ENCODE measurements around the gene SRSF12. TPM values are rescaled to one million over a fixed set of nuclear protein-coding genes. Genes with fewer than 3 reads are reported as not detected.

Gene SRSF12
- total and polyA plus RNA-seq, 2 donors (not counting 1 experiment from before 2014, with no cell fraction given) = not detected

GRCh38 chr6:89057759-89058158, 60.1 kb downstream of the SRSF12 start:
- H3K4me3 ChIP-seq (ENCODE audit: control extremely low read depth in 1 of 5, extremely low read depth in 1 of 5, insufficient read depth in 1 of 5, low read depth in 2 of 5, low read length in 4 of 5) = no peak overlapping the region
- no peaks in the 10 kb centered on the region for H3K27me3 ChIP-seq (replicated peaks in 1 of 4; ENCODE audit: control extremely low read depth in 1 of 4, control insufficient read depth in 3 of 4, insufficient read depth in 4 of 4, low read length in 3 of 4)
- H2AFZ ChIP-seq (ENCODE audit: insufficient read depth, low read depth, low read length, poor library complexity, severe bottlenecking) = no peak overlapping the region
- POLR2A ChIA-PET = no interaction called here
- H3K4me1 ChIP-seq (ENCODE audit: control insufficient read depth in 2 of 2, insufficient read depth in 2 of 2, low read length in 2 of 2) = no peaks in the 10 kb centered on the region
- CTCF ChIA-PET = no interaction called here
- Mint-ChIP-seq H3K4me1 (no peaks in the 10 kb centered on the region), H3K27me3 (peaks cover 12% of the 10 kb centered on the region), H3K9me3 (ENCODE audit: insufficient read depth) (no peaks in the 10 kb centered on the region), H3K27ac (no peak overlapping the region), H3K4me3 (no peak overlapping the region)
- no peak for ATAC-seq (ENCODE audit: low read depth)
- H4K20me1 ChIP-seq (ENCODE audit: control insufficient read depth, insufficient read depth, low read length, poor library complexity, severe bottlenecking) = no peaks in the 10 kb centered on the region
- no peak overlapping the region for H3K27ac ChIP-seq (ENCODE audit: low read length in 2 of 2)
- no peaks in the 10 kb centered on the region for H3K79me2 ChIP-seq (ENCODE audit: control insufficient read depth, insufficient read depth, low read length)
- no peak for TF ChIP-seq CTCF (IDR thresholded peaks at IDR 0.05)
- no peak for TF ChIP-seq EZH2 (IDR thresholded peaks at IDR 0.05; ENCODE audit: borderline replicate concordance, insufficient read depth, low read depth, low read length, poor library complexity, severe bottlenecking)
- DNase-seq = no peak
- no peaks in the 10 kb centered on the region for H3K9me3 ChIP-seq (ENCODE audit: control extremely low read depth in 1 of 3, control insufficient read depth in 2 of 3, insufficient read depth in 1 of 3, low read length in 2 of 3)
- no peak overlapping the region for H3K9ac ChIP-seq (ENCODE audit: low read length)
- intact Hi-C loops (cut with micrococcal nuclease) = no loop called here
- H3K4me2 ChIP-seq (replicated peaks; ENCODE audit: low read depth, low read length, poor library complexity, severe bottlenecking) = no peak overlapping the region
- no CpG with 5 or more reads among the region's 2 CpGs for WGBS (ENCODE audit: insufficient coverage)
- no peaks in the 10 kb centered on the region for H3K36me3 ChIP-seq (replicated peaks in 1 of 2; ENCODE audit: control extremely low read depth in 1 of 2, control insufficient read depth in 1 of 2, extremely low read depth in 1 of 2, insufficient read depth in 2 of 2, low read length in 1 of 2)

- Histone ChIP-seq H3K4me1 (ENCODE audit: control insufficient read depth in 2 of 2, insufficient read depth in 2 of 2, low read length in 2 of 2) (no peaks in the 10 kb centered on the region), H2AFZ (ENCODE audit: insufficient read depth, low read depth, low read length, poor library complexity, severe bottlenecking) (no peak overlapping the region), H3K36me3 (replicated peaks in 1 of 2; ENCODE audit: control extremely low read depth in 1 of 2, control insufficient read depth in 1 of 2, extremely low read depth in 1 of 2, insufficient read depth in 2 of 2, low read length in 1 of 2) (no peaks in the 10 kb centered on the region), H3K4me3 (ENCODE audit: control extremely low read depth in 1 of 5, extremely low read depth in 1 of 5, insufficient read depth in 1 of 5, low read depth in 2 of 5, low read length in 4 of 5) (no peak overlapping the region), H3K27me3 (replicated peaks in 1 of 4; ENCODE audit: control extremely low read depth in 1 of 4, control insufficient read depth in 3 of 4, insufficient read depth in 4 of 4, low read length in 3 of 4) (no peaks in the 10 kb centered on the region), H3K4me2 (replicated peaks; ENCODE audit: low read depth, low read length, poor library complexity, severe bottlenecking) (no peak overlapping the region), H3K79me2 (ENCODE audit: control insufficient read depth, insufficient read depth, low read length) (no peaks in the 10 kb centered on the region), H3K9me3 (ENCODE audit: control extremely low read depth in 1 of 3, control insufficient read depth in 2 of 3, insufficient read depth in 1 of 3, low read length in 2 of 3) (no peaks in the 10 kb centered on the region), H4K20me1 (ENCODE audit: control insufficient read depth, insufficient read depth, low read length, poor library complexity, severe bottlenecking) (no peaks in the 10 kb centered on the region), H3K27ac (ENCODE audit: low read length in 2 of 2) (no peak overlapping the region), H3K9ac (ENCODE audit: low read length) (no peak overlapping the region)
- no peak for DNase-seq
- ATAC-seq (ENCODE audit: low read depth) = no peak
- POLR2A ChIA-PET = no interaction called here
- no CpG with 5 or more reads among the region's 4 CpGs for WGBS (ENCODE audit: insufficient coverage)
- H3K27me3 Mint-ChIP-seq = peaks cover 12% of the 10 kb centered on the region
- intact Hi-C loops (cut with micrococcal nuclease) = no loop called here
- no peaks in the 10 kb centered on the region for H3K4me1 Mint-ChIP-seq
- H3K4me3 Mint-ChIP-seq = no peak overlapping the region
- H3K9me3 Mint-ChIP-seq (ENCODE audit: insufficient read depth) = no peaks in the 10 kb centered on the region
- TF ChIP-seq EZH2 (IDR thresholded peaks at IDR 0.05; ENCODE audit: borderline replicate concordance, insufficient read depth, low read depth, low read length, poor library complexity, severe bottlenecking) (no peak), CTCF (IDR thresholded peaks at IDR 0.05) (no peak)
- H3K27ac Mint-ChIP-seq = no peak overlapping the region
- CTCF ChIA-PET = no interaction called here
These were observed 63.7 kb downstream of the SRSF12 start for GRCh38 chr6:89054208-89054607.
